Muscle layer of duodenum (tissue), 2 donors: Measurements from ENCODE around the gene LUC7L.
A peak's percentile ranks its signal among the peaks of the same experiment; 100 is the strongest.
"Not testable (repeated sequence)": the region's sequence is repeated elsewhere in the genome, so short reads cannot be mapped to it uniquely, and the experiment has no call there.

Experiments
- H3K27ac ChIP-seq: one replicate; pipeline ENCODE4 v1.7.0; 2013; ENCODE audit warnings: mild to moderate bottlenecking, low read length
- H3K27me3 ChIP-seq: one replicate; pipeline ENCODE4 v1.7.0; 2013; ENCODE audit warnings: low read depth, mild to moderate bottlenecking, control low read depth, low read length
- H3K36me3 ChIP-seq, 2 donors: one replicate each; pipeline ENCODE4 v1.7.0; 2013; ENCODE audit warnings: low read length in 2 of 2, control low read depth in 1 of 2, mild to moderate bottlenecking in 1 of 2; ENCODE audit not compliant: insufficient read depth in 2 of 2, control insufficient read depth in 1 of 2
- H3K4me1 ChIP-seq, 2 donors: one replicate each; pipeline ENCODE4 v1.7.0; 2013; ENCODE audit warnings: low read length in 2 of 2, mild to moderate bottlenecking in 2 of 2, control low read depth in 1 of 2, moderate library complexity in 1 of 2; ENCODE audit not compliant: insufficient read depth in 2 of 2, control insufficient read depth in 1 of 2
- H3K4me3 ChIP-seq, 2 donors: one replicate each; pipeline ENCODE4 v1.7.0; 2013; ENCODE audit warnings: low read length in 2 of 2, low read depth in 1 of 2, mild to moderate bottlenecking in 1 of 2
- H3K9me3 ChIP-seq, 2 donors: one replicate each; pipeline ENCODE4 v1.7.0; 2013; ENCODE audit warnings: low read length in 2 of 2, control low read depth in 1 of 2, mild to moderate bottlenecking in 1 of 2; ENCODE audit not compliant: control insufficient read depth in 1 of 2
- donor health status: healthy.

Gene LUC7L

DNA sequence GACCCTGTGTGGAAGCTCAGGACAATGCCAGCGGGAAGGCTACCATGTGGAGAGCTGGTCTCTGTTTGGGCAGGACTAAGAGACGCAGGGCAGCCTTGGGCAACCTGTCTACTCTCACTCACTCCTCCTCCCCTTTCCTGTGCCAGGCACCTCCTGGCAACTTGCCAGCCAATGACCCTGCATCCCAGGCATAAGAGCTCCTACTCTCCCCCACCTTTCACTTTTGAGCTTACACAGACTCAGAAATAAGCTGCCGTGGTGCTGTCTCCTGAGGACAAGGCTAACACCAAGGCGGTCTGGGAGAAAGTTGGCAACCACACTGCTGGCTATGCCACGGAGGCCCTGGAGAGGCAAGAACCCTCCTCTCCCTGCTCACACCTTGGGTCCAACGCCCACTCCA, 60.8 kb downstream of the LUC7L start:
- no peak overlapping the region for H3K4me3 ChIP-seq
- no peak overlapping the region for H3K27ac ChIP-seq
- no peaks in the 10 kb centered on the region for H3K36me3 ChIP-seq
- H3K4me1 ChIP-seq: peaks cover 0 to 19% of the 10 kb centered on the region in 2 donors
- no peaks in the 10 kb centered on the region for H3K9me3 ChIP-seq
- peaks cover 42% of the 10 kb centered on the region for H3K27me3 ChIP-seq

DNA sequence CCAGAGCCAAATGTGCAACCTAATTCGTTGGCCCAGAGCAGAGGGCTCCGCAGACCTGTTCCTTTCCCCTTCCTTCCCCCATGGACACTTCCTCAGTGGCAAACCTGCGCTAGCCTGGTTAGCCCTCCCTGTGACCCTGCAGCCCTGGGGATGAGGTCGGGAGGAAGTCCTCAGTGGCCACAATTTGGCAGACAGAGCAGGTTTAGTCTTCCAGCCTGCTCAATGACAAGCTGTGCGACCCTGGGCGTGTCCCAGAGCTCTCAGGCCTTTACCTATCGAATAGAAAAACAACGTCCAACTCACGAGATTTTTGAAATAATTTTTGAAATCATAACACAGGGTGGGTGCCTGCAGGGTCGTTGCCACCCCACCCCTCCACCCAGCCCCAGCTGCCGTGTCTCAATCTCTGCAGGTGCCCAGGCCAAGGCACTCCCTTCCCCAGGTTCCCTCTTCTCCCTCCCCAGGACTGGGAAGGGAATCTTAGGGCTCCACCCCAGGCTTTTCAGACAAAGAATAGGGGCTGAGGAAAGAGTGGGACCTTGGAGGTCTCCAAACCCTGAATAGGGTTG, 62.0 kb downstream of the LUC7L start:
- H3K27me3 ChIP-seq: peaks cover 42% of the 10 kb centered on the region
- no peaks in the 10 kb centered on the region for H3K36me3 ChIP-seq

DNA sequence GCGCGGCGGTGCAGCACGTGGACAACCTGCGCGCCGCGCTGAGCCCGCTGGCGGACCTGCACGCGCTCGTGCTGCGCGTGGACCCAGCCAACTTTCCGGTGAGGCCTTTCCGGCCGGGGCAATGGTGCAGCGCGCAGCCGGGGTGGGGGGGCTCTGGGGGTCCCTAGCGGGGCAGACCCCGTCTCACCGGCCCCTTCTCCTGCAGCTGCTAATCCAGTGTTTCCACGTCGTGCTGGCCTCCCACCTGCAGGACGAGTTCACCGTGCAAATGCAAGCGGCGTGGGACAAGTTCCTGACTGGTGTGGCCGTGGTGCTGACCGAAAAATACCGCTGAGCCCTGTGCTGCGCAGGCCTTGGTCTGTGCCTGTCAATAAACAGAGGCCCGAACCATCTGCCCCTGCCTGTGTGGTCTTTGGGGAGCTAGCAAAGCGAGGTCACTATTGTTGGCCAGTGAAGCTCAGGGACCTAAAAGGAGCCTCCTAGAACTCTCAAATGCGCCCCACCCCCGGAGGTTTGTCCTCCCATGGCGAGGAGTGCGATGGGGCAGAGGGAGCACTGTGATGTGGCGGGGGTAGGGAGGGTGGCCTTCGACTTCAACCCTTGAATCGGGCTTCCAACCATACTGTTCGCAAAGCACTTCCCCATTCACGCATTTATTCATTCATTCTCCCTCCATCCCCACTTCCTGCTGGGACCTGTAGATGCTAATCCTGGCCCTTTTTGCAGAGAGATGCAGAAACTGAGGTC, 62.7 kb downstream of the LUC7L start:
- no peaks in the 10 kb centered on the region for H3K36me3 ChIP-seq
- no peak overlapping the region for H3K27ac ChIP-seq
- peak overlapping the region in 1 of 2 donors; percentile 41 for H3K4me3 ChIP-seq
- no peaks in the 10 kb centered on the region for H3K9me3 ChIP-seq
- H3K27me3 ChIP-seq: peaks cover 42% of the 10 kb centered on the region
- H3K4me1 ChIP-seq: peaks cover 0 to 19% of the 10 kb centered on the region in 2 donors

More for the DNA sequence above, 62.0 kb downstream of the LUC7L start:
- H3K4me3 ChIP-seq: no peak overlapping the region
- no peaks in the 10 kb centered on the region for H3K9me3 ChIP-seq
- H3K4me1 ChIP-seq: peaks cover 0 to 19% of the 10 kb centered on the region in 2 donors
- no peak overlapping the region for H3K27ac ChIP-seq

GRCh38 chr16:165539-166374, 63.5 kb downstream of the LUC7L start, which contains the start of gene HBM:
Gene HBM, plus strand, starts transcription at chr16:165978. Its CDS starts 20 bp downstream, at chr16:165998.
- Histone ChIP-seq H3K36me3 (no peaks in the 10 kb centered on the region), H3K4me3 (peak within 1 kb of the TSS in 1 of 2 donors; percentile 41), H3K27me3 (peaks cover 42% of the 10 kb centered on the region)

DNA sequence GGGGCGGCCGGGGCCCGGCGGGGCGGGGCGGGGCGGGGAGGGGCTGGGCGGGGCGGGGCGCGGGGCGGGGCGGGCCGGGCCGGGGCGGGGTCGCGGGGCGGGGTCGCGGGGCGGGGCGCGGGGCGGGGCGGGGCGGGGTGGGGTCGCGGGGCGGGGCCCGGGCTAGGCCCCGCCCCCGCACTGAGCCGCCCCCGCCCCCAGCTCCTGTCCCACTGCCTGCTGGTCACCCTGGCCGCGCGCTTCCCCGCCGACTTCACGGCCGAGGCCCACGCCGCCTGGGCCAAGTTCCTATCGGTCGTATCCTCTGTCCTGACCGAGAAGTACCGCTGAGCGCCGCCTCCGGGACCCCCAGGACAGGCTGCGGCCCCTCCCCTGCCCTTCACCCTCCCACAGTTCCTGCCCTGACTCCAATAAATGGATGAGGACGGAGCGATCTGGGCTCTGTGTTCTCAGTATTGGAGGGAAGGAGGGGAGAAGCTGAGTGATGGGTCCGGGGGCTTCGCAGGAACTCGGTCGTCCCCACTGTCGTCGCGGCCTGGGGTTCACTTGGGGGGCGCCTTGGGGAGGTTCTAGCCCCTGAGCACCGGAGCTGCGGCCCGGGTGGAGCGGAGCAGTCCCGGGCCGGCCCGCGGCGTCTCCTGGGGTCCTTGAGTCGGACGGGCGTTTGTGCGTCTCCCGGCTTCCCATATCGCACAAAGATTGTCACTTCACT, 64.3 kb downstream of the LUC7L start:
- Histone ChIP-seq H3K9me3 (no peaks in the 10 kb centered on the region), H3K4me3 (peak overlapping the region in 1 of 2 donors; percentile 24), H3K27me3 (peaks cover 39% of the 10 kb centered on the region), H3K4me1 (peaks cover 0 to 19% of the 10 kb centered on the region in 2 donors), H3K36me3 (no peaks in the 10 kb centered on the region), H3K27ac (no peak overlapping the region)

More at GRCh38 chr16:165539-166374, 63.5 kb downstream of the LUC7L start, which contains the start of gene HBM:
- Histone ChIP-seq H3K4me1 (peaks cover 0 to 19% of the 10 kb centered on the region in 2 donors), H3K27ac (no peak within 1 kb of the TSS), H3K9me3 (no peaks in the 10 kb centered on the region)

GRCh38 chr16:164134-164823, 65.0 kb downstream of the LUC7L start:
- H3K36me3 ChIP-seq, H3K4me3 ChIP-seq, H3K9me3 ChIP-seq, H3K27ac ChIP-seq: not testable (repeated sequence)
- Histone ChIP-seq H3K27me3 (peaks cover 39% of the 10 kb centered on the region), H3K4me1 (peaks cover 0 to 19% of the 10 kb centered on the region in 2 donors)

DNA sequence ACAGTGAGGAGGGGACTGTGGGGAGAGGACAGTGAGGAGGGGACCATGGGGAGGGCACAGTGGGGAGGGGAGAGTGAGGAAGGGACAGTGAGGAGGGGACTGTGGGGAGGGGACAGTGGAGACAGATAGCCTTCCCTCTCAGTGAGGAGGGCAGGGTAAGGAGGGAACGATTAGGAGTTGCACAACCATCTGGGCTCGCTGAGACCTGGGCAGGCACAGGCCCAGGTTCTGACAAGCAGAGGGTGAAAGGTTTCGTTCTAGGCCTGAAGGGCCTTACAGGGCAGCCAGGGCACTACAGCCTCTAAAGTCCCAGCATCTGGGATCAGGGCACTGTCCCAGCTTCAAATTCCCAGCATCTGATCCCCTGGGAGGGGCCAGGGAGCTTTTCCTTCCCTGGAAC, 65.6 kb downstream of the LUC7L start:
- H3K27me3 ChIP-seq: peaks cover 34% of the 10 kb centered on the region
- H3K27ac ChIP-seq, H3K36me3 ChIP-seq: not testable (repeated sequence)

GRCh38 chr16:163139-163538, 66.1 kb downstream of the LUC7L start:
- H3K36me3 ChIP-seq, H3K4me3 ChIP-seq: not testable (repeated sequence)
- H3K27me3 ChIP-seq: peaks cover 30% of the 10 kb centered on the region

More for the DNA sequence above, 65.6 kb downstream of the LUC7L start:
- H3K4me3 ChIP-seq, H3K9me3 ChIP-seq: not testable (repeated sequence)
- H3K4me1 ChIP-seq: peaks cover 0 to 19% of the 10 kb centered on the region in 2 donors

GRCh38 chr16:162271-162991, 66.8 kb downstream of the LUC7L start:
- H3K4me3 ChIP-seq: no peak overlapping the region
- no peak overlapping the region for H3K27ac ChIP-seq
- H3K36me3 ChIP-seq: no peaks in the 10 kb centered on the region
- H3K4me1 ChIP-seq: peaks cover 0 to 19% of the 10 kb centered on the region in 2 donors
- H3K27me3 ChIP-seq: peaks cover 23% of the 10 kb centered on the region
- H3K9me3 ChIP-seq: no peaks in the 10 kb centered on the region

More at GRCh38 chr16:163139-163538, 66.1 kb downstream of the LUC7L start:
- not testable (repeated sequence) for H3K27ac ChIP-seq, H3K9me3 ChIP-seq
- peaks cover 0 to 19% of the 10 kb centered on the region in 2 donors for H3K4me1 ChIP-seq

DNA sequence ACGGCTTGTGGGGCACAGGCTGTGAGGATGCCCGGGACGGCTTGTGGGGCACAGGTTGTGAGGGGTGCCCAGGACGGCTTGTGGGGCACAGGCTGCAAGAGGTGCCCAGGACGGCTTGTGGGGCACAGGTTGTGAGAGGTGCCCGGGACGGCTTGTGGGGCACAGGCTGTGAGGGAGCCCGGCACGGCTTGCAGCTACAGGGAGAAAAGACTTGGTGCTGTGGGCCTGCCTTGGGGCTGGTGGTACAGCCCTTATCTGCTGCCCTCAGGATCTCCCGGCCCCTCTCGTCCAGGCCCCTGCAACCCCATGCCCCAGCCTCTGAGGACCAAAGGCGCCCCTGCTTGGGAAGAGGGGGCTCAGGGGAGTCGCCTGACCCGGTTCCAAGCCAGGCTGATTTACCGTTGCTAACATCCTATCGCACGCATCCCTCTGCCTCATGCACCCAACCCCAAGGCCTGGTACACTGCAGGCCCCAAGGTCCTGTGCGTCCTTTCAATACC, 68.5 kb downstream of the LUC7L start:
- no peaks in the 10 kb centered on the region for H3K36me3 ChIP-seq
- peaks cover 0 to 9% of the 10 kb centered on the region in 2 donors for H3K4me1 ChIP-seq
- peaks cover 7% of the 10 kb centered on the region for H3K27me3 ChIP-seq
- no peak overlapping the region for H3K27ac ChIP-seq
- no peak overlapping the region for H3K4me3 ChIP-seq
- no peaks in the 10 kb centered on the region for H3K9me3 ChIP-seq
